ENCODE results near the gene DYRK3. TPM values are rescaled to one million over a fixed set of nuclear protein-coding genes. Genes with fewer than 3 reads are reported as not detected.

DYRK3 gene
- total and polyA plus RNA-seq, 9 of the 15 experiments (the other 6 are each of a cell fraction or from before 2014, with no cell fraction given) = 4.5 to 33.7 (median 25.7) TPM

DNA sequence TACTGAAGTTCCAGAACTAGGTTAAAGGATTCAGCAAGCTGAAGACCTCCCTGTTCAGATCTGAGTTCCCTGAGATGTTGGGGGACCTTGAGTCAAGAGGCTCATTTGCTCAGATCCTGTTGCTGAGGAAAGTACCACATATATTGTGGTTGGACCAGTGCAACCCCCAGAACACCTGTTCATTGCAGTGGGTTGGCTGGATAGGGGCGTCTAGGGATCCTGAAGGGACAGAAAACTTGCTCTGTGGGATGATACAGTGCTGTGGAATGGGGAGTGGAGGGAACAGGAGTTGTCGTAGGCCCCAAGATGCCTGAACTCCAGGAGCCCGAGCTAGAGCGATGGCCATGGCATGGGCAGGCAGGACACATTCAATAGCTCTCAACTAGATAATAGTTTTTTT is 24.8 kb downstream of the DYRK3 start:
- no peaks in the 10 kb centered on the region for H4K20me1 ChIP-seq (replicated peaks; ENCODE audit: control insufficient read depth, insufficient read depth, low read length)
- peak overlapping the region; percentile 65; the same call in 2 of the 3 replicates for H3K27ac ChIP-seq (ENCODE audit: extremely low read depth, low read depth, low read length)
- no peak overlapping the region for H3K4me3 ChIP-seq
- BruUV-seq (replicated peaks) = no TSS peak
- intact Hi-C loops (cut with micrococcal nuclease) (loop anchor here (5.0 kb wide), 1 partner anchor 168 kb away; no protein-coding TSS in a partner anchor), in situ Hi-C loops (cut with MboI) (no loop called here)
- no peaks in the 10 kb centered on the region for H3K9me1 ChIP-seq (ENCODE audit: control insufficient read depth, insufficient read depth, low read length)
- H3K27me3 ChIP-seq (ENCODE audit: control insufficient read depth in 2 of 2, insufficient read depth in 2 of 2, low read length in 2 of 2) = no peaks in the 10 kb centered on the region
- 74% methylated on average over 4 of the region's 4 CpGs for WGBS (ENCODE audit: insufficient coverage, low coverage, missing lambda C conversion rate)
- H3K9me3 ChIP-seq (replicated peaks; ENCODE audit: control insufficient read depth, insufficient read depth, low read depth, low read length) = no peaks in the 10 kb centered on the region
- peak in 3 of 4 experiments; percentile 37 to 57 (median 49) for DNase-seq (ENCODE audit: extremely low read depth in 1 of 4, low spot score in 3 of 4)
- 0 out of 2 replicates have a peak, but pooled peaks have one; percentile 16 for TF ChIP-seq ZNF766 (CRISPR knock-in tag; conservative IDR thresholded peaks at IDR 0.05)
- no peak for TF ChIP-seq HLTF (IDR thresholded peaks at IDR 0.05)
- 0 out of 2 replicates have a peak, but pooled peaks have one; percentile 7 for TF ChIP-seq DPF2 (IDR thresholded peaks at IDR 0.05)
- no peak for TF ChIP-seq NFE2 (IDR thresholded peaks at IDR 0.05; ENCODE audit: low read depth)
- TF ChIP-seq SRSF1 (IDR thresholded peaks at IDR 0.05; ENCODE audit: low read depth, low read length) = no peak
- no peak for TF ChIP-seq U2AF2 (optimal IDR thresholded peaks at IDR 0.05; ENCODE audit: low read depth, low read length)
- no peak for TF ChIP-seq GABPB2 (CRISPR knock-in tag; conservative IDR thresholded peaks at IDR 0.05)
- TF ChIP-seq, protein P1, sequence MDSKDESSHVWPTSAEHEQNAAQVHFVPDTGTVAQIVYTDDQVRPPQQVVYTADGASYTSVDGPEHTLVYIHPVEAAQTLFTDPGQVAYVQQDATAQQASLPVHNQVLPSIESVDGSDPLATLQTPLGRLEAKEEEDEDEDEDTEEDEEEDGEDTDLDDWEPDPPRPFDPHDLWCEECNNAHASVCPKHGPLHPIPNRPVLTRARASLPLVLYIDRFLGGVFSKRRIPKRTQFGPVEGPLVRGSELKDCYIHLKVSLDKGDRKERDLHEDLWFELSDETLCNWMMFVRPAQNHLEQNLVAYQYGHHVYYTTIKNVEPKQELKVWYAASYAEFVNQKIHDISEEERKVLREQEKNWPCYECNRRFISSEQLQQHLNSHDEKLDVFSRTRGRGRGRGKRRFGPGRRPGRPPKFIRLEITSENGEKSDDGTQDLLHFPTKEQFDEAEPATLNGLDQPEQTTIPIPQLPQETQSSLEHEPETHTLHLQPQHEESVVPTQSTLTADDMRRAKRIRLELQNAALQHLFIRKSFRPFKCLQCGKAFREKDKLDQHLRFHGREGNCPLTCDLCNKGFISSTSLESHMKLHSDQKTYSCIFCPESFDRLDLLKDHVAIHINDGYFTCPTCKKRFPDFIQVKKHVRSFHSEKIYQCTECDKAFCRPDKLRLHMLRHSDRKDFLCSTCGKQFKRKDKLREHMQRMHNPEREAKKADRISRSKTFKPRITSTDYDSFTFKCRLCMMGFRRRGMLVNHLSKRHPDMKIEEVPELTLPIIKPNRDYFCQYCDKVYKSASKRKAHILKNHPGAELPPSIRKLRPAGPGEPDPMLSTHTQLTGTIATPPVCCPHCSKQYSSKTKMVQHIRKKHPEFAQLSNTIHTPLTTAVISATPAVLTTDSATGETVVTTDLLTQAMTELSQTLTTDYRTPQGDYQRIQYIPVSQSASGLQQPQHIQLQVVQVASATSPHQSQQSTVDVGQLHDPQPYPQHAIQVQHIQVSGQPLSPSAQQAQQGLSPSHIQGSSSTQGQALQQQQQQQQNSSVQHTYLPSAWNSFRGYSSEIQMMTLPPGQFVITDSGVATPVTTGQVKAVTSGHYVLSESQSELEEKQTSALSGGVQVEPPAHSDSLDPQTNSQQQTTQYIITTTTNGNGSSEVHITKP (IDR thresholded peaks at IDR 0.05; ENCODE audit: partially characterized antibody) = peak; percentile 73
- TF ChIP-seq BCOR (IDR thresholded peaks at IDR 0.05) = peak; percentile 3; the same call in 1 of the 2 replicates
- 0 out of 2 replicates have a peak, but pooled peaks have one; percentile 2 for TF ChIP-seq ATF7 (IDR thresholded peaks at IDR 0.05)
- TF ChIP-seq HNRNPLL (IDR thresholded peaks at IDR 0.05; ENCODE audit: low read depth, low read length, poor library complexity, severe bottlenecking) = no peak
- no peak for TF ChIP-seq SIX5 (IDR thresholded peaks at IDR 0.05; ENCODE audit: borderline replicate concordance in 1 of 2, insufficient read depth in 1 of 2, low read depth in 1 of 2, low read length in 2 of 2)
- no peaks in the 10 kb centered on the region; the same call in 2 of the 3 replicates for H3K36me3 ChIP-seq (ENCODE audit: control insufficient read depth, insufficient read depth, low read length)
- ChIA-PET CTCF (ENCODE audit: low intra/inter-chr PET ratio) (interaction anchor here (0.6 kb wide), 1 partner anchor 48 kb away, joined by 3 read pairs; no protein-coding TSS in a partner anchor), POLR2A (interaction anchor here (0.7 to 4.5 kb wide), 9 partner anchors 10 to 57 kb away, joined by 3 to 22 read pairs (median 4); partner anchors contain the start of genes DYRK3 and EIF2D)
- H3K4me2 ChIP-seq (ENCODE audit: insufficient read depth, low read length) = no peak overlapping the region
- peak overlapping the region in 1 of 2 experiments; percentile 87; a peak in 1 of 4 replicates for H3K9ac ChIP-seq (ENCODE audit: insufficient read depth in 1 of 2, low read depth in 2 of 2, low read length in 2 of 2)
- no peaks in the 10 kb centered on the region for H3K79me2 ChIP-seq (ENCODE audit: control insufficient read depth, insufficient read depth, low read length)
- peak overlapping the region; percentile 87 for H2AFZ ChIP-seq (ENCODE audit: low read depth, low read length)
- peaks cover 37 to 57% of the 10 kb centered on the region in 2 experiments for H3K4me1 ChIP-seq (replicated peaks in 1 of 2; ENCODE audit: control insufficient read depth in 2 of 2, insufficient read depth in 2 of 2, low read length in 2 of 2)
- no peak for ATAC-seq
- no peak for FAIRE-seq
